Stimulated activated CD4-positive, alpha-beta T cell treated with anti-CD3 and anti-CD28 coated beads, Interleukin-4, amount 100 ng/mL, for 24 hours (primary cell): ENCODE data around the gene JPH2.
"Not testable (repeated sequence)": the region's sequence is repeated elsewhere in the genome, so short reads cannot be mapped to it uniquely, and the experiment has no call there.

Experiments
- DNase-seq: peaks from one replicate; pipeline ENCODE4 v3.0.0-alpha.2; 2020

The JPH2 gene

GRCh38 chr20:44187054-44187771 is at the start of gene JPH2:
JPH2 (minus strand) TSS chr20:44187188; CDS start chr20:44186705, 483 bp downstream.
- no peak for DNase-seq

- DNase-seq, result no peak
Observed at GRCh38 chr20:44235702-44236101, 48.7 kb upstream of the JPH2 start.

- no peak for DNase-seq
Observed at GRCh38 chr20:44234566-44235317, 47.8 kb upstream of the JPH2 start.

- no peak for DNase-seq
Observed at GRCh38 chr20:44233436-44234016, 46.5 kb upstream of the JPH2 start.

GRCh38 chr20:44232469-44232856 is 45.5 kb upstream of the JPH2 start:
- DNase-seq, result not testable (repeated sequence)

GRCh38 chr20:44231713-44232468 is 44.9 kb upstream of the JPH2 start:
- no peak for DNase-seq

- DNase-seq, result no peak
Observed at GRCh38 chr20:44231193-44231592, 44.2 kb upstream of the JPH2 start.

GRCh38 chr20:44228465-44229258 is 41.7 kb upstream of the JPH2 start:
- DNase-seq, result no peak

- no peak for DNase-seq
Observed at GRCh38 chr20:44224637-44225036, 37.6 kb upstream of the JPH2 start.

- no peak for DNase-seq
Observed at GRCh38 chr20:44223721-44224120, 36.7 kb upstream of the JPH2 start.

GRCh38 chr20:44222633-44223368 is 35.8 kb upstream of the JPH2 start:
- DNase-seq, result no peak

- no peak for DNase-seq
Observed at GRCh38 chr20:44222027-44222426, 35.0 kb upstream of the JPH2 start.

GRCh38 chr20:44221368-44221954 is 34.5 kb upstream of the JPH2 start:
- DNase-seq, result no peak

GRCh38 chr20:44219791-44220190 is 32.8 kb upstream of the JPH2 start:
- no peak for DNase-seq

- DNase-seq, result no peak
Observed at GRCh38 chr20:44219170-44219730, 32.3 kb upstream of the JPH2 start.

GRCh38 chr20:44218446-44218845 is 31.5 kb upstream of the JPH2 start:
- DNase-seq, result peak; percentile 26

- DNase-seq, result peak; percentile 74
Observed at GRCh38 chr20:44217342-44218092, 30.5 kb upstream of the JPH2 start.

GRCh38 chr20:44215125-44215524 is 28.1 kb upstream of the JPH2 start:
- DNase-seq, result peak; percentile 79

- DNase-seq, result no peak
Observed at GRCh38 chr20:44212792-44213191, 25.8 kb upstream of the JPH2 start.
